Adrenal gland (tissue), 12 donors: ENCODE measurements around the gene NRP2. TPM values are rescaled to one million over a fixed set of nuclear protein-coding genes. Genes with fewer than 3 reads are reported as not detected.

ENCODE experiments used
- DNase-seq, 7 donors: peaks; one replicate each; pipeline ENCODE4 v3.0.0-alpha.2; 2019 to 2020
- H3K27ac ChIP-seq, 5 donors: fragments of 200-600 bp; sonication (generic) in 4 of 5; 1 replicate in 3 of 5; 2 replicates in 2 of 5; pipeline versions ENCODE4 v1.5.1 to v1.8.0; 2016 to 2020; ENCODE audit warnings: mild to moderate bottlenecking in 1 of 5
- H3K27me3 ChIP-seq: fragments of 200-600 bp; 2 replicates; pipeline ENCODE4 v1.8.0; 2021
- H3K36me3 ChIP-seq, 2 donors: fragments of 200-600 bp; replicated peaks in 1 of 2; 1 replicate in 1 of 2; 2 replicates in 1 of 2; pipeline versions ENCODE4 v1.5.1 to v1.8.0; 2018 to 2022
- H3K4me1 ChIP-seq, 2 donors: fragments of 200-600 bp; replicated peaks in 1 of 2; 1 replicate in 1 of 2; 2 replicates in 1 of 2; pipeline versions ENCODE4 v1.5.1 to v1.8.0; 2018 to 2021
- H3K4me3 ChIP-seq, 4 donors: fragments of 200-600 bp; sonication (generic) in 3 of 4; one replicate each; pipeline ENCODE4 v1.5.1; 2016 to 2018
- H3K9me3 ChIP-seq, 3 donors: fragments of 200-600 bp; sonication (generic) in 1 of 3; replicated peaks in 1 of 3; 1 replicate in 2 of 3; 2 replicates in 1 of 3; pipeline versions ENCODE4 v1.5.1 to v1.8.0; 2016 to 2021
- CTCF ChIP-seq, 6 experiments: fragments of 450-650 bp in 4 of 6; fragments of 200-600 bp in 2 of 6; sonication (generic) in 1 of 6; IDR thresholded peaks; 1 replicate in 5 of 6; 2 replicates in 1 of 6; pipeline versions ENCODE4 v1.5.1 to v1.8.0; 2016 to 2021; ENCODE audit warnings: antibody characterized with exemption in 6 of 6, mild to moderate bottlenecking in 2 of 6, moderate library complexity in 1 of 6
- POLR2A ChIP-seq, 2 donors: fragments of 450-650 bp; IDR thresholded peaks; one replicate each; pipeline ENCODE4 v1.6.1; 2017; ENCODE audit warnings: antibody characterized with exemption in 2 of 2, mild to moderate bottlenecking in 2 of 2, moderate library complexity in 1 of 2
- WGBS, 4 donors: extraction: QIAGEN DNeasy Blood & Tissue Kit in 2 of 4; methylation state at CpG; one replicate each; pipeline versions ENCODE4 v1.1.5 to v1.1.7; 2013 to 2017; 5-methylcytosine and 5-hydroxymethylcytosine counted together
- intact Hi-C, 2 donors: fragments of 100-400 bp; cut with DNase I; formaldehyde crosslinking; loops; one replicate each; pipeline versions ENCODE4 v1.14.1 to v1.15.0; 2022 to 2023
- polyA plus RNA-seq, 3 donors: library from polyadenylated mRNA; stranded (reverse); fragments of 200-250 nt in 2 of 3; fragments of 350-450 nt in 1 of 3; fragmentation: Illumina TruSeq in 1 of 3; extraction: RNeasy Lipid Tissue Mini Kit (QIAGEN cat#74804) in 1 of 3; gene quantifications; one replicate each; pipeline ENCODE4 v1.2.3, GENCODE V29; 2013 to 2014
- total RNA-seq, 9 donors: library from RNA; depleted of rRNA in 4 of 9; stranded (reverse); fragments of >200 nt in 4 of 9; fragments of 120-200 nt in 1 of 9; fragmentation: NEBNext Ultra II Directional in 1 of 9; extraction: Animal tissue kit (Norgen Biotek cat#: 25700) in 1 of 9; gene quantifications; one replicate each; pipeline versions ENCODE4 v1.1.0 to v1.2.4, GENCODE V29; 2013 to 2023
- donor health status: healthy with polysubstance abuse.
- donor health status: Bipolar disorder and iron deficiency.
- donor health status: DM: yes; HTN: yes; CAD: no.
- donor health status: DM: no; HTN: no; CAD: no.
- donor health status: DM: no; HTN: no; CAD: no.
- donor health status: DM: yes; HTN: yes; CAD: no.

NRP2 gene
- total and polyA plus RNA-seq, 12 donors, result 27.6 to 205 (median 93.1) TPM

GRCh38 chr2:205747829-205748386 is 65.6 kb downstream of the NRP2 start:
- DNase-seq, result no peak
- Histone ChIP-seq H3K27me3 (no peaks in the 10 kb centered on the region), H3K27ac (no peak overlapping the region), H3K9me3 (no peaks in the 10 kb centered on the region), H3K4me1 (peaks cover 12 to 15% of the 10 kb centered on the region in 2 donors), H3K4me3 (no peak overlapping the region), H3K36me3 (peaks cover 0 to 92% of the 10 kb centered on the region in 2 donors)
- 64 to 85% (median 81%) methylated on average over 11 of the region's 11 CpGs for WGBS, 4 donors
- intact Hi-C loops, result no loop called here
- TF ChIP-seq POLR2A (IDR thresholded peaks at IDR 0.05), result no peak
- TF ChIP-seq CTCF (IDR thresholded peaks at IDR 0.05), result no peak

- H3K36me3 ChIP-seq, result peaks cover 0 to 92% of the 10 kb centered on the region in 2 donors
- WGBS, 4 donors, result 72 to 83% (median 76%) methylated on average over 2 of the region's 2 CpGs
- H3K9me3 ChIP-seq, result no peaks in the 10 kb centered on the region
- H3K27ac ChIP-seq, result no peak overlapping the region
- H3K27me3 ChIP-seq, result no peaks in the 10 kb centered on the region
- no peak for DNase-seq
- H3K4me3 ChIP-seq, result no peak overlapping the region
- intact Hi-C loops, result no loop called here
- TF ChIP-seq POLR2A (IDR thresholded peaks at IDR 0.05) (no peak), CTCF (IDR thresholded peaks at IDR 0.05) (no peak)
- H3K4me1 ChIP-seq, result peaks cover 10 to 19% of the 10 kb centered on the region in 2 donors
Measured at GRCh38 chr2:205748639-205749038, 66.3 kb downstream of the NRP2 start.

GRCh38 chr2:205749078-205749477 is 66.8 kb downstream of the NRP2 start:
- no peak for DNase-seq
- Histone ChIP-seq H3K27me3 (no peaks in the 10 kb centered on the region), H3K27ac (no peak overlapping the region), H3K9me3 (no peaks in the 10 kb centered on the region), H3K4me3 (no peak overlapping the region), H3K36me3 (peaks cover 0 to 88% of the 10 kb centered on the region in 2 donors), H3K4me1 (peaks cover 7 to 19% of the 10 kb centered on the region in 2 donors)
- TF ChIP-seq POLR2A (IDR thresholded peaks at IDR 0.05) (no peak), CTCF (IDR thresholded peaks at IDR 0.05) (no peak)
- WGBS, 4 donors, result 90 to 93% (median 93%) methylated on average over 4 to 6 of the region's 6 CpGs
- intact Hi-C loops, result no loop called here

GRCh38 chr2:205750797-205751196 is 68.5 kb downstream of the NRP2 start:
- Histone ChIP-seq H3K36me3 (peaks cover 0 to 72% of the 10 kb centered on the region in 2 donors), H3K27me3 (no peaks in the 10 kb centered on the region), H3K4me1 (peaks cover 17 to 29% of the 10 kb centered on the region in 2 donors), H3K27ac (no peak overlapping the region), H3K4me3 (no peak overlapping the region), H3K9me3 (no peaks in the 10 kb centered on the region)
- no peak for DNase-seq
- intact Hi-C loops, result no loop called here
- TF ChIP-seq CTCF (IDR thresholded peaks at IDR 0.05), result no peak
- no peak for TF ChIP-seq POLR2A (IDR thresholded peaks at IDR 0.05)
- WGBS, 4 donors, result 80 to 87% (median 84%) methylated on average over 3 of the region's 3 CpGs
